Caco-2 (cell line): ENCODE data around the gene SBNO2. TPM values are rescaled to one million over a fixed set of nuclear protein-coding genes. Genes with fewer than 3 reads are reported as not detected.

Experiments used
- BruUV-seq: library from RNA; stranded (reverse); fragments of 400-500 nt; replicated peaks from 2 replicates; lab custom pipeline; 2021; lab: Mats Ljungman, UMichigan
- CTCF ChIA-PET: fragments of 300-600 bp; sonication (Branson Sonifier 250); formaldehyde crosslinking; loops from one replicate; lab custom pipeline; 2022; ENCODE audit warnings: antibody characterized with exemption; lab: Charles Lee
- POLR2A ChIA-PET: fragments of 300-600 bp; sonication (Branson Sonifier 250); formaldehyde crosslinking; loops from one replicate; lab custom pipeline; 2022; ENCODE audit warnings: antibody characterized with exemption; lab: Charles Lee
- DNase-seq, 2 experiments: peaks; one replicate each; pipeline versions ENCODE4 v3.0.0 to v3.0.0-alpha.2; 2020 to 2022
- H3K27me3 ChIP-seq: replicated peaks from 2 replicates; pipeline ENCODE4 v1.6.0; 2011; ENCODE audit warnings: low read length; ENCODE audit not compliant: control insufficient read depth, insufficient read depth
- H3K36me3 ChIP-seq: 2 replicates; pipeline ENCODE4 v1.5.1; 2011; ENCODE audit warnings: low read length; ENCODE audit not compliant: control insufficient read depth, insufficient read depth
- H3K4me1 ChIP-seq: fragments of 250-450 bp; sonication (Bioruptor Pico); 2 replicates; pipeline ENCODE4 v1.5.1; 2020; ENCODE audit warnings: mild to moderate bottlenecking
- H3K4me3 ChIP-seq: 2 replicates; pipeline ENCODE4 v1.5.1; 2011; ENCODE audit warnings: low read depth, mild to moderate bottlenecking, control low read depth, low read length
- H3K9me3 ChIP-seq: fragments of 250-450 bp; sonication (Bioruptor Pico); 2 replicates; pipeline ENCODE4 v1.5.1; 2020; ENCODE audit warnings: mild to moderate bottlenecking, moderate library complexity
- H3K27ac Mint-ChIP-seq: one replicate; pipeline ENCODE4 v1.8.0; 2022; ENCODE audit warnings: mixed read lengths; ENCODE audit not compliant: unreplicated experiment
- H3K27me3 Mint-ChIP-seq: one replicate; pipeline ENCODE4 v1.8.0; 2022; ENCODE audit warnings: mixed read lengths; ENCODE audit not compliant: insufficient read depth, unreplicated experiment
- H3K36me3 Mint-ChIP-seq: one replicate; pipeline ENCODE4 v1.8.0; 2022; ENCODE audit warnings: mild to moderate bottlenecking, mixed read lengths; ENCODE audit not compliant: insufficient read depth, unreplicated experiment
- H3K4me1 Mint-ChIP-seq: one replicate; pipeline ENCODE4 v1.8.0; 2022; ENCODE audit warnings: low read depth, mixed read lengths; ENCODE audit not compliant: unreplicated experiment
- H3K4me3 Mint-ChIP-seq: one replicate; pipeline ENCODE4 v1.8.0; 2022; ENCODE audit warnings: mild to moderate bottlenecking, moderate library complexity, mixed read lengths; ENCODE audit not compliant: unreplicated experiment
- H3K9me3 Mint-ChIP-seq: one replicate; pipeline ENCODE4 v1.8.0; 2022; ENCODE audit warnings: mixed read lengths; ENCODE audit not compliant: unreplicated experiment
- CTCF ChIP-seq, 2 experiments: fragments of 200-600 bp in 1 of 2; IDR thresholded peaks; 1 replicate in 1 of 2; 2 replicates in 1 of 2; pipeline versions ENCODE4 v1.5.1 to v1.8.0; 2011 to 2022; ENCODE audit warnings: antibody characterized with exemption in 1 of 2, control low read depth in 1 of 2, inconsistent platforms in 1 of 2, low read depth in 1 of 2, low read length in 1 of 2, mild to moderate bottlenecking in 1 of 2, moderate library complexity in 1 of 2; ENCODE audit not compliant: insufficient read depth in 1 of 2, severe bottlenecking in 1 of 2, unreplicated experiment in 1 of 2
- intact Hi-C: fragments of 100-400 bp; cut with micrococcal nuclease; formaldehyde crosslinking; loops from one replicate; pipeline ENCODE4 v1.10.0; 2022; ENCODE audit not compliant: unreplicated experiment
- total RNA-seq: library from RNA; stranded (reverse); gene quantifications from 2 replicates; pipeline ENCODE4 v1.2.3, GENCODE V29; 2022

The SBNO2 gene
- total RNA-seq, 1 experiment from 2014 or later, result 41.2 TPM

GRCh38 chr19:1145635-1146411 is 28.2 kb downstream of the SBNO2 start:
- no peaks in the 10 kb centered on the region for H3K4me1 Mint-ChIP-seq
- peaks cover 57% of the 10 kb centered on the region for H3K36me3 Mint-ChIP-seq

GRCh38 chr19:1144741-1145140 is 29.3 kb downstream of the SBNO2 start:
- CTCF ChIA-PET, result no interaction called here
- Mint-ChIP-seq H3K27ac (no peak overlapping the region), H3K9me3 (peaks cover 18% of the 10 kb centered on the region), H3K27me3 (no peaks in the 10 kb centered on the region), H3K36me3 (peaks cover 59% of the 10 kb centered on the region), H3K4me1 (no peaks in the 10 kb centered on the region), H3K4me3 (no peak overlapping the region)
- H3K27me3 ChIP-seq, result no peaks in the 10 kb centered on the region
- no peaks in the 10 kb centered on the region for H3K9me3 ChIP-seq
- no peak for DNase-seq
- H3K4me3 ChIP-seq, result no peak overlapping the region
- H3K36me3 ChIP-seq, result peaks cover 5% of the 10 kb centered on the region
- POLR2A ChIA-PET, result no interaction called here
- intact Hi-C loops, result no loop called here
- H3K4me1 ChIP-seq, result no peaks in the 10 kb centered on the region
- TF ChIP-seq CTCF (IDR thresholded peaks at IDR 0.05; ENCODE audit: insufficient read depth in 1 of 2, low read depth in 1 of 2, low read length in 1 of 2, severe bottlenecking in 1 of 2, unreplicated experiment in 1 of 2), result no peak
- BruUV-seq, result no TSS peak

More at GRCh38 chr19:1145635-1146411, 28.2 kb downstream of the SBNO2 start:
- Histone ChIP-seq H3K36me3 (peaks cover 5% of the 10 kb centered on the region), H3K4me1 (no peaks in the 10 kb centered on the region), H3K27me3 (no peaks in the 10 kb centered on the region), H3K9me3 (no peaks in the 10 kb centered on the region), H3K4me3 (no peak overlapping the region)
- Mint-ChIP-seq H3K27ac (peak overlapping the region; percentile 51), H3K9me3 (peaks cover 18% of the 10 kb centered on the region), H3K4me3 (no peak overlapping the region), H3K27me3 (no peaks in the 10 kb centered on the region)
- no peak for DNase-seq
- BruUV-seq, result no TSS peak
- CTCF ChIA-PET, result no interaction called here
- no peak for TF ChIP-seq CTCF (IDR thresholded peaks at IDR 0.05; ENCODE audit: insufficient read depth in 1 of 2, low read depth in 1 of 2, low read length in 1 of 2, severe bottlenecking in 1 of 2, unreplicated experiment in 1 of 2)
- intact Hi-C loops, result no loop called here
- POLR2A ChIA-PET, result interaction anchor here (0.6 kb wide), 1 partner anchor 123 kb away, joined by 5 read pairs; no protein-coding TSS in a partner anchor

- Histone ChIP-seq H3K4me1 (no peaks in the 10 kb centered on the region), H3K9me3 (no peaks in the 10 kb centered on the region), H3K27me3 (no peaks in the 10 kb centered on the region), H3K36me3 (peaks cover 5% of the 10 kb centered on the region), H3K4me3 (no peak overlapping the region)
- no peak for TF ChIP-seq CTCF (IDR thresholded peaks at IDR 0.05; ENCODE audit: insufficient read depth in 1 of 2, low read depth in 1 of 2, low read length in 1 of 2, severe bottlenecking in 1 of 2, unreplicated experiment in 1 of 2)
- peaks cover 64% of the 10 kb centered on the region for H3K36me3 Mint-ChIP-seq
- H3K27me3 Mint-ChIP-seq, result no peaks in the 10 kb centered on the region
- intact Hi-C loops, result no loop called here
- H3K4me3 Mint-ChIP-seq, result no peak overlapping the region
- DNase-seq, result no peak
- H3K4me1 Mint-ChIP-seq, result no peaks in the 10 kb centered on the region
- CTCF ChIA-PET, result no interaction called here
- BruUV-seq, result no TSS peak
- H3K9me3 Mint-ChIP-seq, result peaks cover 18% of the 10 kb centered on the region
- H3K27ac Mint-ChIP-seq, result no peak overlapping the region
- POLR2A ChIA-PET, result no interaction called here
These were observed 30.2 kb downstream of the SBNO2 start for GRCh38 chr19:1143828-1144399.
